KG1 (cell line): ENCODE measurements around the gene EHMT1.

ENCODE experiments used
- DNase-seq: peaks from one replicate; lab custom pipeline; 2025; lab: John Stamatoyannopoulos, UW

EHMT1 gene

DNA sequence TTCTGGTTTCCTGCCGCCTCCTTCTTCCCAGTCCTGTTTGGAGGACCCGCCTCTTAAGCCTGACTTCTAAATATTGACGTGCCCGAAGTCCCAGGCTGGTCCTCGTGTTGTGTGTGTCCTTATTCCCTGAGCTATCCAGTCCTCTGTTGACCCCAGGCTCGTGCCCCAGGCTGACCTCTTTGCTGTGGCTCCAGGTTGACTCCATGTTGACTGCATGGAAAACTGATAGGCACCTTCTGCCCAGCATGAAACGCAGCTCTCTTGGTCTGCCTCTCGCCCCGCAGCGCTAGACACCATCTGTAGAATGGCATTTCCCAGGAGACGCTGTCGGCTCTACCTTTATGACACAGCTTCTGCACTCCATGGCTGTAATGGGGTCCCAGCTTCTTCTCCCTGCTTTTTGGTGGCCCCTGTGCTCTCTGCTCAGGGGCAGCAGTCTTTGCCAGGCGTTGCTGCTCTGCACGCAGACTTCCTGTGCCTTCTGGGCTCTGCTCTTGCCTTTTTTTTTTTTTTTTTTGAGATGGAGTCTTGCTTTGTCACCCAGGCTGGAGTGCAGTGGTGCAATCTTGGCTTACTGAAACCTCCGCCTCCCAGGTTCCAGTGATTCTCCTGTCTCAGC, 28.4 kb downstream of the EHMT1 start:
- DNase-seq = no peak

DNA sequence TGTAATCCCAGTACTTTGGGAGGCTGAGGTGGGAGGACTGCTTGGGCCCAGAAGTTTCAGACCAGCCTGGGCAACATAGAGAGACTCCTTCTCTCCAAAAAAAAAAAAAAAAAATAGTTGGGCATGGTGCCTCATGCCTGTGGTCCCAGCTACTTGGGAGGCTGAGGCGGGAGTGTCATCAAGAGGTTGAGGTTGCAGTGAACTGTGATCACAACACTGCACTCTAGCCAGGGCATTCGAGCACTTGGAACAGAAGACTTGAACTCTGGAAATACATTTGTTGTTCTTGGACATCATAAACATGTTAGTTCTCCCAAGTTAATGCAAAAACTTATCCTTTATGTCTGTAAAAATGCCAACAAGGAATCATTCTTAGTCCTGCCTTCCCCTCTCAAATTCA, 29.6 kb downstream of the EHMT1 start:
- no peak for DNase-seq

DNA sequence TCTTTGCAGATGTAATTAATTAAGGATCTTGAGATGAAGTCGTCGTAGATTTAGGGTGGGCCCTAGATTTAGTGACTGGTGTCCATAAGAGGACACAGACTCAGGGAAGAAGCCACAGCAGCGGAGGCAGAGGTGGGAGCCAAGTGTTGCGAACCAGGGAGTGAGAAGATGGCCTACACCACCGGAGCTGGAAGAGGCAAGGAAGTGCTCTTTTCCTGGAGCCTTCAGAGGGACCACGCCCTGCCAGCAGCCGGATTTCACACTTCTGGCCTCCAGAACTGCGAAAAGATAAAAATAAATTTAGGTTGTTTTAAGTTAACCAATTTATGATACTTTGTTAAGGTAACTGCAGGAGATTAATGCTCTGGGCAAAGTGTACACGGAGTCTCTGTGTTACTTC, 30.7 kb downstream of the EHMT1 start:
- DNase-seq = no peak

DNA sequence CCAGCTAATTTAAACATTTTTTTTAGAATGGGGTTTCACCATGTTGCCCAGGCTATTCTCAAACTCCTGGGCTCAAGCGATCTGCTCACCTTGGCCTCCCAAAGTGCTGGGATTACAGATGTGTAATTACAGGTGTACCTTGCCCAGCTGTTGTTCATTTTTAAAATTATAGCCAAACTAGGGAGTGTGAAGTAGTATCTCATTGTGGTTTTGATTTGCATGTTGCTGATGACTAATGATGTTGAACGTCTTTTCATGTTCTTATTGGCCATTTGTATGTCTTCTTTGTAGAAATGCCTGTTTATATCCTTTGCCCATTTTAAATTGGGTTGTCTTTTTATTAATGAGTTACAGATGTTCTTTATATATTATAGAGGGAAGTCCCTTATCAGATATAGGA, 31.5 kb downstream of the EHMT1 start:
- no peak for DNase-seq

DNA sequence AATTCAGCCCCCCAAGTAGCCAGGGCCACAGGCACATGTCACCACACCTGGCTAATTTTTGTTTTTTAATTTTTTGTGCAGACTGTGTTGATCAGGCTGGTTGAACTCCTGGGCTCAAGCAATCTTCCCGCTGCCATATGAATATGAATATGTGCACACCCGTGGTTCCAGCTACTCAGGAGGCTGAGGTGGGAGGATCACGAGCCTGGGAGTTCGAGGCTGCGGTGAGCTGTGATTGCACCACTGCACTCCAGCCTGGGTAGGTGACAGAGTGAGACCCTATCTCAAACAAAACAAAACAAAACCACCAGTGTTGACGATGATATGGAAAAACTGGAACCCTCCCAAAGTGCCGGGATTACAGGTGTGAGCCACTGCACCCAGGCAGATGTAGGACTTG, 32.0 kb downstream of the EHMT1 start:
- DNase-seq = no peak

DNA sequence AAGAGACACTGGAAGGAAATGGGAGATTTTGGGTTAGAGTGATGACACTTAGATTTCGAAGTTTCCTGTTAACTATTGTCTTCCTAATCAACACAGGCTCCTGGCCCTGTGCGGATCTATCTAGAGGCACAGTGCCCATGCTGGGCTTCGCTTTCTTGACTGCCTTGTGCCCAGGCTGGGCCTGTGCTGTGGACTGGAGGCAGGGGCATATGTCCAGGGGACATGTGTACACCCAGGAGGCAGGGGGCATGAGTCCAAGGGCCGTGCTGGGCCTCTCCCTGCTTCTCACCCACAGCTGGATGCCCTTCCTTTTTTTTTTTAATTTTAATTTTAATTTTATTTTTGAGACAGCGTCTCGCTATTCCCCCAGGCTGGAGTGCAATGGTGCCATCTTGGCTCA, 37.6 kb downstream of the EHMT1 start:
- DNase-seq = no peak

DNA sequence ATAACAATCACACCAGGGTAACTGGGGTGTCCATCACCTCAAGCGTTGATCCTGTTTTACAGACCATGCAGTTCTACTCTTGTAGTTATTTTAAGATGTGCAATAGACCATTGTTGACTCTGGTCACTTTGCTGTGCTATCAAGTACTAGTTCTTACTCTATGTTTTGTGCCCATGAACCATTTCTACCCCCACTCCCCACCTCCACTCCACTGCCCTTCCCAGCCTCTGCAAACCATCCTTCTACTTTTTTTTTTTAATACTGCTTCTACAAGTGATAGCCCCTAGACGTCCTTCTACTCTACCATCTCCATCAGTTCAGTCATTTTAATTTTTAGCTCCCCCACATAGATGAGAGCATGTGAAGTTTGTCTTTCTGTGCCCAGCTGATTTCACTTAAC, 38.8 kb downstream of the EHMT1 start:
- no peak for DNase-seq

DNA sequence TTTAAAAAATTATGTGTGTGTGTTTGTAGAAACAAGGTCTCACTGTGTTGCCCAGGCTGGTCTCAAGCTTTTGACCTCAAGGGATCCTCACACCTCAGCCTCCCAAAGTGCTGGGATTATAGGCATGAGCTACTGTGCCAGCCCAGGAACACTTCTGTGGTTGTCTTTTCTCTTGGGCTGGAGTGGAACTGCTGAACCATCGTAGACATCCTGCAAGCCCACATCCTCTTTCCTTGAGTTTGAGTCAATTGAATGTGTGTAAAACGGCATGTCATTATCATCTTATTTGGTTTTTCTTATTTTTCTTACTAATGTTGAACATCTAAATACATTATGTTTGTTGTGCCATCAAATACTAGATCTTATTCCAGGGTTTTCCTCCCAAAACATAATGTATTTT, 40.0 kb downstream of the EHMT1 start:
- DNase-seq = no peak

DNA sequence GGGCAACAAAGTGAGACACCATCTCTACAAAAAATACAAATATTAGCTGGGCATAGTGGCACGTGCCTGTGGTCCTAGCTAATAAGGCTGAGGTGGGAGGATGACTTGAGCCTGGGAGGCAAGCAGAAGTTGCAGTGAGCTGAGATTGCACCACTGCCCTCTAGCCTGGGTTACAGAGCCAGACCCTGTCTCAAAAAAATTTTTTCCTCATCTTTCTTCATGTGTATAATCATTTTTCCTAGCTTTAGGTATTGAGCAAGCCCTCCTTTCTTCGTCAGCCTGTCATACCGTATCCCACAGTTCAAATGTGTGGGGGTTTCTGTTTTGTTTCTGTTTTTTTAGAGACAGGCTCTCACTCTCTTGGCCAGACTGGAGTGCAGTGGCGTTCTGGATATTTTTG, 41.3 kb downstream of the EHMT1 start:
- DNase-seq = no peak

DNA sequence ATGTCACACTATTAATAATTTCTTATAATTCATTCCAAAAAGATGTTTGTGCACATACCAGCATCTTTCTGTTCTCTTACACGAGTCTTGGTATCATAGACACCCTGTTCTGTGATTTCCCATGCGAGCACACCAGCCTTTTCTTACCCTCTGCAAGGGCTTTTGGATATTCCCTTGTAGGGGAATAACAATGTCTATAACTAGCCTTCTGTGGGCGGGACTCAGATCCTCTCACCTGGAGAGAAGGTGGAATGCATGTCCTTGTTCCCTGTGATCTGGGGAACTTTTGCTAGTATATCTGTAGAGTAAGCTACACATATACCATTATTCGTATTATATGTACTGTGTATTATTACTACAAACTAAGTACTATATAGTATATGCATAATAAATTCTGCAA, 44.8 kb downstream of the EHMT1 start:
- DNase-seq = no peak

DNA sequence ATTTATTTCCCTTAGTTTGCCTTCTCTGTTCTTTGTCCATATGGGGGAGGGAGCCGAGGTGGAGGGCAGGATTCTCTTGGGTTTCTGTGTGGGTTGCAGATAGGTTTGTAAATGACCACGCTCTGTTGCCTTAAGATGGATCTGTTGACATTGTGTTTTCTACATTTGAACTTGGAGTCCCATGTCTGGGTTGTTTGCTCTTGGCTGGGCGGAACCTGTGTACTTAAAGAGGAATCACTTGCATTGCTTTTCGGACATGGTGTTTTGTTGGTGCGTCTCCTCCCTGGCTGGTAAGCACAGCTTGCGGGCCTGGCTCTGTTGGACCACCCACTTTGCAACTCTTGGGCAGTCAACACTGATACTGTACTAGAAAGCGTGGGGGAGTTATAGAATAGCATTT, 45.9 kb downstream of the EHMT1 start:
- no peak for DNase-seq

DNA sequence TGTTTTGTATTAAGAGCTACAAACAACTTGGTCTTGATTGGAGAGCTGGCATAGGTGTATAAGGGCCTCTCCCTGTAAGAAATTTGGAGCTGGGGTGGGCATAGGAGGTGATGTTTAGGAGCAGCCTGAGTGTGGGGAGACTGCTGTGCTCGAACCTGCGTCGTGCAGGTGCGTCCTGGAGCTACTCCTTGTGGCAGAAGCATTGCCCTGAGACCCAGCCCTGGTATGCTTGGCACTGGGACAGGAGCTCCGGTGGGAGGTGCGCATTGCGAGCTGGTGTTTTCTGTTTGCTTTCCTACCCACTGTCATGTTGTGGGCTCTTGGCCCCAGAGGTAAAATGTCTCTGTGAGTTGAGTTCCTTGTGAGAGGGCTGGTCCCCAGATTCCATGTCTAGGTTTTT, 46.4 kb downstream of the EHMT1 start:
- no peak for DNase-seq

DNA sequence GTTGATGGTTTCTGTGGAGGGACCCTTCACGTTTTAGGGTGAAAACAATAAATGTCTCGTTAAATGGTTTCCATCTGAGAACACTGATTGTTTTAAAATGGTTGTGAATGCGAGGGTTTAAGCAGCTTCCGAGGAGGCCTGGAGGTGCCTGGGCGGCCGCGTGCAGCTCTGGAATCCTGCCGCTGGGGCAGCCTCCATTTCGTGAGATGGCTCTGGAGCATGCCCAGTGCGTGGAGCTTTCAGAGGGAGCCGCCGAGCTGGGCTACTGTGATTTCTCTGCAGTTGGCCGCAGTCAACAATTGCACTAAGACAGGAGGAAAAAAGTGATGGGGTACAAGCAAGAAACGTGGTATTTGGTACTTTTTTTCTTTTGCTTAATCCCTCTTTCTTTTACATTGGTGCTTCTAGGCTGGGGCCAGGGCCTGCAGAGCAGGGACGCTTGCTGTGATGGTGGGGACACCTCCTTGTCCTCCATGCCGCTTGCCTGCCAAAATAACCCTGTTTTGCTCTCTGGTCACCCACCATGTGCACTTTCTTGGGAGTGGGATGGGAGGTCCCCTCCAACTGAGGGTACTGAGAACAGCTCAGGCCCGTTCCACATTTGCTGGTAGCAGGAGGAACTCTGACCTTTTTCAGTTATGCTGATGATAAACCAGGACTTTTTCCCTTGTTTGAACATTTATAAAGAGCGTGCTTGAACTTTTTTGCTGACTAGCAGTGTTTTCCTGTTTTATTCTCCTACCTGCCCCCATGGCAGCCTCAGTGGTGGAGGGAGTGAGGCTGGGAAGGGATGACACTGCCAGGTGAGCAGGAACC, 47.1 kb downstream of the EHMT1 start:
- DNase-seq = no peak

DNA sequence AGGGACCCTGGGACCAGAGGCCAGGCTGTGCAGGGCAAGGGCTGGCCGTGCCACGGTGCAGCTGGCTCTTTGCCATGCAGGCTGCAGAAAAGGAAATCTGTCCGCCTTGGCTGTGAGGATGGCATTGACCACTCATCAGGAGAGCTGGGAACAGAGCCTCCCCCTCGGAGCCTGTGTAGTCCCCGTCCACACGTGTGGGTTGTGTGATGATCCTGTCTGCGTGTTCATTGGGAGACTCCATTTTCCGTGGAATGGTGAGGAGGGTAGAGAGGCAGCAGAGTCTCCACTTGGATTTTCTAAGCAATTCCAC, 47.7 kb downstream of the EHMT1 start:
- DNase-seq = no peak

DNA sequence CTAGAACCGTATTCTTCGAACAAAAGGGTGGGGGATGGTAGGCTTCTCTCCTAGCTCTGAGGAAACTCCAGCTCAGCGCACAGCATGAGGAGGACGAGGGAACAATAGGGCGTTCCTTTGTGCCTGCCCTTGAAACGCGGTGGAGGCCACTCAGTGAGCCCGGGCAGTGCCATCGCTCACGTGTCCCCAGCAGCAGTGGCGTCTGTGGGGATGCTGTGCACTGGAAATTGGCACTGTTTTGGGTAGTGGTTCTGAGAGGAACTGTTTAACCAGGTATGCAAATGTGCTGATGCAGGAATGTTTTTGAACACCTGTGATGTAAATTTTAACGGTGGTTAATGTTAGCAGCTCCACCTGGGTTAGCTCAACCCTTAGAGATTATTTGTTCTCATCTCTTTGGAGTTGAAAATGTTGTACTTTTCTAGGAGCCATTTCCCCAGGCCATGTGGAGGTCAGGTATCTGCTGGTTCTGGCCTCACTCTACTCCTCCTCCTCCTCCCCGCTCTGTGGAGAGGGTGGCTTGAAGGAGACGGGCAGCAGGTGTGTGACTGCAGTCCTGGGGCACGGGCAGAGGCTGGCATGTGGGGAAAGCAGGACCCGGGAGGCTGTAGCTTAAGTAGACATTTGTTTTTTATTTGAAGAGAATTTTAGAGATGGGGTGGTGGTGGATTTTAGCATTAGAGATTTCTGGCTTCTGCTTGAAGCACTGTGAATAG, 48.3 kb downstream of the EHMT1 start:
- DNase-seq = no peak

DNA sequence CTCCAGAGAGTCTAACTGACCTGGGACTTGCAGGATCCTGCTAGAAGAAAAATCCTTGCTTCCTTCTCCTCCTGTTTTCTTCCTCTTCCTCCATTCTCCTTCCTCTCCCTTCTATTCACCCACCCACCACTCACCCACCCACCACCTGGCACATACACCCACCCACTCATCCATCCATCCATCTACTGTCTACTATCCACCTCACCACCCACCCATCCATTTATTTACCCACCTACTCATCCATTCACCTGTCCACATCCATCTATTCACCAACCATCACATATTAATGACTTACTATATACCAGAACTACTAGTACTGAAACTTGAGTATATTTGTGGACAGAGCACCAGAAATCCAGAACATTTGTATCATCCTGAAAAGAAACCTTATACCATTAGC, 49.4 kb downstream of the EHMT1 start:
- DNase-seq = no peak

DNA sequence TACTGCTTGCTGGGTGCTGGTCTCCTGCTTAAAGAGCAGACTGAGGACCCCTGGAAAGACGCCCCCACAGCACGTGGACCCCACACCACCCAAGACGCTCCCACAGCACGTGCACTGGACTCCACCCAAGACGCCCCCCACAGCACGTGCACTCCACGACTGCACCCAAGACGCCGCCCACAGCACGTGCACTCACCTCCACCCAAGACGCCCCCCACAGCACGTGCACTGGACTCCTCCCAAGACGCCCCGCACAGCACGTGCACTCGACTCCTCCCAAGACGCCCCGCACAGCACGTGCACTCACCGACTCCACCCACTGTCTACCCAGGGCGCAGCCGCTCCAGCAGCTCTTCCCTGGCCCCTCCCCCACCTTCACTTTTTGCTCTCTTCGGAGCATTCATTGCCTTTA, 50.5 kb downstream of the EHMT1 start:
- DNase-seq = no peak

DNA sequence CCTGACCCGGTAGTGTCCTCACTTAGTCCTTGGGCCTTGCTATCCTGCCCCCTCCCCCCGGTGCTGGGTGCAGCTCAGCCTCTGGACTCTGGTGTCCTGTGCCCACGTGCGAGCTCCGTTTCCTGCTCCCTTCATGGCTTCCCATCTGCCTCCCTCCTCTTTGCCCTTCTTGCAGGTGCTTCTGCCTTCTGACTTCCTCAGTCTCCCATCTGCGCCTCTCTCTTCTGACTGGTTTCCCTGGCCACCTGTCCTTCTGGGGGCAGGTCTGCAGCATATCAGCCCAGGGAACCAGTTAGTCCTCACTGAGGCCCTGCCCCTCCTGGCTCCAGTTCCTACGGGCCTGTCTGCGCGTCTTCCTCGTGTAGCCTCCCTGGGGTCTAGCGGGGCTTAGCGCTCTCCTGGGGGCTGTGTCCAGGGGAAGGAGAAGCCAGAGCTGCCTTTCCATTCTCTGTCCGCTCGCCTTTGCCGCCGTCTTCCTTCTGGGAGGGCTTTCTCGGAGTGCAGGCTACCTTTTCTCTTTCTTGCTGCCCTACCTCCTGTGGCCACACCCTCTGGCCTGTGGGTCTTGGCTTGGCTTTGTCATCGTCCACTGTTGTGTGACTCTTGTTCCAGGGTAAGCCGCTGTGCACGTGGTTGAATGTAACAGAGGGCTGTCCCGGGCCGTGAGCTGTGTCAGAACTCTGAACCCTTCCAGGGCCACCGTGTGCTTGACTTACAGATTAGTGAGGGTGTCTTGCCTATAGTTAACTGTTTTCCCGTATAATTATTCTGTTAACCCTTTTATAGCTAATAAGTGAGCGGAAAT, 51.8 kb downstream of the EHMT1 start:
- no peak for DNase-seq

DNA sequence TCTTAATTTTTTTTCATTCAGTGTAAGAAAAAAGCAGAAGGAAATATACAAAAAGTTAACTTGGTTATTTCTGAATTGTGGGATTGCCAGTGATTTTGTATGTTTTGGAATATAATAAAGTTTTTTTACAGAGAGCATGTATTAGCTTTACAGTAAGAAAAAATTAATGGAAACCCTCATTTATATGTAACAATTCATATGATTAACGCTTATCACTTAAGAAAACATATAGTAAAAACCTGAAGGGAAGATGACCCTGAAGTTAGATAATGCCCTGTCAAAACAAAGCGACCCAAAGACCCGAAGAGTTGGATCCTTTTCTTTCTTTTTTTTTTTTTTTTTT, 52.4 kb downstream of the EHMT1 start:
- no peak for DNase-seq

DNA sequence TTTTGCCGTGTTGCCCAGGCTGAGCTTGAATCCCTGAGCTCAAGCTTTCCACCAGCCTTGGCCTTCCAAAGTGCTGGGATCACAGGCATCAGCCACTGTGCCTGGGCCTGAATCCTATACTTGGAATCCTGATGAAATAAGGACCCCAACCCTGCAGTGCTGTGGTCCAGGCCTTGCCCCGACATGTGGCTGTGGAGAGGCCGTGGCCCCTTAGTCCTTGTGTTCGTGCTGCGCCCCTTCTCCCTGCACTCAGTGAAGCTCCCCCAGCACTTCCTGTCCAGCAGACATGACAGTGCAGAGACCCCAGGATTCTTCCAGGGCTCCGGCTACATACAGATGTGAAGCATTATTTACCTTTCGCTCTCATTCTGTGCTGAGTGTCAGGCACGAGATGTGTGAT, 52.9 kb downstream of the EHMT1 start:
- DNase-seq = no peak

DNA sequence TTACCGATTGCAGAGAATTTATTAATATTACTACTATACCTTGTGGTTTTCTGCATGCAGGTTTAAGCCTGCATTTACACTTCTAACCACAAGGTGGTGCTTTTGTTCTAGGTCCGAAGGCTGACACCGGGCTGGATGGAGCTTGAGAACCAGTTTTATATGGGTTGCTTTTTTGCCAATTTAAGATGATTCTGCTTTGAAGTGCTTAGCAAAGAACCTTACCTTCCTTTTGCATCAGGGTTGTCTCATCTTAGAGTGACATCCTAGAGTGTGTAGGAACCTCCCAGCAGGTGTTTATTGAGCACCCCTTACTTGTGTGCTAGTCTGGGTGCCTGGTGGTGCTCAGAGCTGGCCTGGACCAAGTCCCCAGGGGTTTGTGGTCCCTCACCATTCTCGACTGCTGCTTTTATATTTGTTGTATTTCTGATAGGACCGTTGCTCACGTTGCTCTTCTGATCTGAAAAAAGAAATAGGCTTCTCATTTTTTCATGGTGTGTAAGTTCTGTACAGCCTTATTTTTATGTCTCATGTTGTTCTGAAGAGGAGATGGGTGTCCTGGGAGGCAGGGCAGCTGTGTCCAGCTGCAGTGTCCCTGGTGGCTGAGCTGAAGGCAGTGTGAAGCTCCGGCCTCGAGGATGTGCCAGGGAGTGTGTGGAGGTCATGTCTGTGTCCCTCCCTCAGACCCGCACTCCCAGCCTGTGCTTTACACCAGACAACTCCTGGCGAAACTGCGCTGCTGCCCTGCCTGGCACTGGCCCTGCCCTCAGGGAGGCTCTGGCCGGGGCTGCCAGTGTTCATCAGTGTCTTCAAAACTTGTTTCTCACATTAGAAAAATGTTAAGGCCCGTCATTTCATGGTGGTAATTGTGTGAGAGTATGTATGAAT, 54.3 kb downstream of the EHMT1 start:
- peak; percentile 19 for DNase-seq

DNA sequence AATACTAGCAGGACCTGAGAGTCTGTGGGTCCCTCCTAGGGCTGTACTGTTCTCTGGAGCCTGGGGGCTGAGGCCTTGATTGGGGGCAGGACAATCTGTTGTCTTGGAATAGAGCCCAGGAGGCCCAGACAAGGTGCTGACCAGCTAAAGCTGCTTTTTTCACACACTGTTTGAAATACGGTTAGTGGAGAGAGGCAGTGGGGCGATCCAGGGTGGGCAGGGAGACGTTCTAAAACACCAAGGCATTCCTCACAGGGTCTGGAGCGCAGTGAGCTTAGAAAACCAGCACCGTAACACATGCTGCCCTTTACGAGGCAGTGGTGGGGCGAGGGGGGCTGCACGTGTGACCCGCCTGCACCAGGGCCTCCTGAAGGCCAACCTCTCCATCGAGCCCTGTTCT, 55.1 kb downstream of the EHMT1 start:
- no peak for DNase-seq
